SHP77 (cell line): ENCODE data around the gene CARNS1.
A peak's percentile ranks its signal among the peaks of the same experiment; 100 is the strongest.
"Not testable (repeated sequence)": the region's sequence is repeated elsewhere in the genome, so short reads cannot be mapped to it uniquely, and the experiment has no call there.

ENCODE experiments used
- DNase-seq, 2 experiments: peaks; one replicate each; lab custom pipeline; 2025; lab: John Stamatoyannopoulos, UW

CARNS1 gene

GRCh38 chr11:67409781-67410368 is 5.6 kb upstream of the CARNS1 start:
- DNase-seq = peak; percentile 49 to 57

DNA sequence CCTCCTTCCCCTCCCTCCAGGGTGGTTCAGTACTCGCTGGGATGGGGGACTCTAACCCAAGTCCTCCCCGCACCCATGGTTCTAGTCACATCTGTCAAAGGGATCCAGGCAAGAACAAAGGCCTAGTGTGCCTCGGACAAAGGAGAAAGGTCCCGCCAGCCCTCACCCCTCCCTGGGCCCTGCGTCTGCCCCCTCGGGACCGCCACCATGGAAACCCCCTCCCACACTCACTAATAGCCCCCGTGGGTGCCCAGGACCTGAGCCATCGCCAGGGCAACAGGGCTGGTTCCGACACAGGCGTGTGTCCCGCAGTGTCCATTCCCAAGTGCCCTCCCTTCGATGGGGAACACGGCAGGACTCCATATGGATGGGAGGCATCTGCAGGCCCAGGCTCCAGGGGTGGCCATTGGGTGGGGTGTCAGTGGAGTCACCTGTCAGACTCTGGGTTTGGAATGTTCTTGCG is 5.1 kb upstream of the CARNS1 start:
- no peak for DNase-seq

DNA sequence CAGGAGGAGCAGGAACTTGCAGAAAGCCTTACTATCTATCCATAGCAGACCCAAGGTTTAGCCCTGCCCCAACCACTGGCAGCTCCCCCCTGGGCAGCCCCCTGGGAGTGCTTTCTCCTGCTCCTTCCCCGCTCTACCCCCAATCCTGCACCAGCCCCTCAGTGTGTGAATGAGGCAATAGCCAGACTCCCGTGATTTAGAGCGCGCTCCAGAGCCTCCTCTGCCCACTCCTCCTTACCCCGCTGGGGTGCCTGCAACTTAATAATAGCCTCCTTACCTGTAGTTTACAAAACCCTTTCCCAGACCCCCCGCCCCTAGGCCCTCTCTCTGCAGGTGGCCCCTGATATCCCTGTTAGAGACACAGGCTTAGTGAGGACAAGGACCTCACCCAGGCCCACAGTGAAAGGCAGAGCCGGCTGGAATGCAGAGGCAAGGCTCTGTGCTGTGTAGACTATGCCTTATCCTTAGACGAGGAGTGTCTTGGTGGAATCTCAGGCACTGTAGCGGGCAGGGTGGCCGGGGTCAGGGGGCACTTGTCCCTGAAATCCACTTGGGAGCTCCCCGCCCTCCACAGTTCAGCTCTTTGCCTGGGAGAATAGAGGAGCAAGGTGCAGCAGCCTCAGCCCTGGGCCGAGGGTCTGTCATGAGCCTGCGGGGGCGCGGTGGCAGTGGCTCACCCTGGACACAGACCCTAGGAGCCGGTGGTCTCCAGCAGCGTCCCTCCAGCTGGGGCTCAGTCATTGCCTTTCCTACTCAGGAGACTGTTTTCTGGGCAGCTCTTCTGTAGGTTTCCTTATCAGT is 4.3 kb upstream of the CARNS1 start:
- DNase-seq = no peak

GRCh38 chr11:67411785-67412152 is 3.7 kb upstream of the CARNS1 start:
- DNase-seq = no peak

- DNase-seq = no peak
Measured at GRCh38 chr11:67412495-67413179, 2.8 kb upstream of the CARNS1 start.

DNA sequence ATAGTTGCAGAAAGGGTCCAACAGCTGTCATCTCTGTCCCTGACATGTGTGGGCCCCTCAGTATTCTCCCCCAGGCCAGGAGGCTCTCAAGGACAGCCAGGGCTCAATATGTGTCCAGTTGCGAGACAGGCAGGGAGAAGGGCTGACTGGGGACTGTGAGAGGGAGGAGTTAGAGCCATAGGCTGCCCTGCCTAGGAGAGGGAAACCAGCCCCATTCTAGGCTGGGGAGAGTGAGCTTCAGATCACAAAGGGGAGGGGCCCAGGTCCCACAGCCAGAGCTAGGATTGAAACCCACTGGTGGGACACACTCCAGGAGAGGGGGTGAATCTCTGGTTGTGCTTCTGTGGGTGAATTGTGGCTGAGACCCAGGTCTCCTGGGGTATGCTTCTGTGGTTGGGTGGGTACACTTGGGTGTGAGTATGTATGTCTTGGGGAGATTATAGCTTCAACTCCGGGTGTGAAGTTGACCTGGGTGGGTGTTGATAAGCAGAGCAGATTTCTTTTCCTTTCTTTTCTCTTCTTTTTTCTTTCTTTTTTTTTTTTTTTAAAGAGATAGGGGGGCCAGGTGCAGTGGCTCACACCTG is 2.1 kb upstream of the CARNS1 start:
- no peak for DNase-seq

GRCh38 chr11:67416416-67417335 is 1.2 kb downstream of the CARNS1 start:
- peak; percentile 67 to 79 for DNase-seq

DNA sequence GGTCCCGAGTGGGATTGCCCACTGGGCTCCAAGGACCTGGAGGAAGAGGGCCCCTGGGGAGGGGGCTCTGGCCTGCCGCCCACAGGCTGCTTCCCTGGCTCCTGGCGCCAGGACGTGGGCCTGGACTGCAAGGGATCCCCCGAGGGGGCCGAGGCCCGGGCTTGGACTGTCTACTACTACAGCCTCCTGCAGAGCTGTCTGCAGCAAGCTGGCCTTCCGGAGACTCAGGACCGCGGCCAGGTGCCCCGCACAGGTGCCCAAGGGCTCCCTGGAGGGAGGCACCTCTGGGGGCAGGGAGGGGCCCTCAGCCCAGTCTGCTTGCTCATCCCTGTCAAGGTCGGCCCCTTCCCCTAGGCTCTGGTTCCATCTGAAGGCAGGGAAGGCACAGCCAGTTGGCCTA is 1.9 kb downstream of the CARNS1 start:
- DNase-seq = no peak

- DNase-seq = no peak
Measured at GRCh38 chr11:67418476-67419281, 3.2 kb downstream of the CARNS1 start.

DNA sequence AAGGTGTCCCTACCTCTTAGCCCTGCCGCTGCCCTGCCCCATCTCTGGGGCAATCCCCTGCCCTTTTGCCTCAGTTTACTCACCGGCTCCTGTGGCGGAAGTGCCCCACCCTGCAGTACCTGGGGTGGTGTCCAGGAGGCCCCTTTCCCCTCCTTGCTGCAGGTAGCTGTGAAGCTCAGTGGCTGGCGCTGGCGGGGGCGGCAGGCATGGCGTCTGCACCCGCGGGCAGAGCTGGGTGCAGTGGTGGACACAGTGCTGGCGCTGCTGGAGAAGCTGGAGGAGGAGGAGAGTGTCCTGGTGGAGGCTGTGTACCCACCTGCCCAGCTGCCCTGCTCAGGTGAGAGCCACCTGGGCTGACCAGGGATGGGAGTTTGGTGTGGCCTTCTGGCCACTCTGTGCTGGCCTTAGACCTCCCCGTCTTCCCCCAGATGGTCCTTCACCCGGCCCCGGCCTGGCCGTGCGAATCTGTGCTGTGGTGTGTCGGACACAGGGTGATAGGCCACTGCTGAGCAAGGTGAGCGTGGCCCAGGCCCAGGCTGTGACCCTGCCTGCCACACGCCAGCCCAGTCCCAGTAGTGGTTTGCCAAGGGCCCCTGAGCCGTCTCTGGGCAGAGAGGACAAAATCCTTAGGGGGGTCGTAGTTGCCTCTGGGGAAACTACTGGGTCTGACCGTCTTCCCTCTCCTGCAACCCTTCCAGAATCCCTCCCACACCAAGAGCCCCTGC is 4.0 kb downstream of the CARNS1 start:
- DNase-seq = no peak

- no peak for DNase-seq
Measured at GRCh38 chr11:67420147-67420645, 4.7 kb downstream of the CARNS1 start.

- peak; percentile 90 to 94 for DNase-seq
Measured at GRCh38 chr11:67420646-67421429, 5.4 kb downstream of the CARNS1 start.

- peak in 1 of 2 experiments; percentile 55 for DNase-seq
Measured at GRCh38 chr11:67421430-67422031, 6.1 kb downstream of the CARNS1 start.

DNA sequence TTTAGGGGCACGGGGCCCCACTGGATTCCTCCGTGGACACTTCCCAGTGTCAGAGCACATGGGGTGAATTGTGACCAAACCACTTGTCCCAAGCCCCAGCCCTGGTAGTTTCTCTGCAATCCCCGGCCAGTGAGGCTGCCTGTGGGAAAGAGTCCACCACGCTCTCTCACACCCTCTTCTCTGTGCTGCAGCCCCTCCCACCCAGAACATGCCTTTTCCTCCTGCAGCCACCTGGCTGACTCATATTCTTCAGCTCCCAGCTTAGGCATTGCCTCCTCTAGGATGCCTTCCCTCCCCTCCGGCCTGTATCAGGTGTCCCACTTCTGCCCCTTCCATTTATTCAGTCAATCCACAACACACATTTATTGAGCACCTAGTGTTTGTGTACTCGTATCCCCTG is 7.4 kb downstream of the CARNS1 start:
- DNase-seq = peak in 1 of 2 experiments; percentile 35

DNA sequence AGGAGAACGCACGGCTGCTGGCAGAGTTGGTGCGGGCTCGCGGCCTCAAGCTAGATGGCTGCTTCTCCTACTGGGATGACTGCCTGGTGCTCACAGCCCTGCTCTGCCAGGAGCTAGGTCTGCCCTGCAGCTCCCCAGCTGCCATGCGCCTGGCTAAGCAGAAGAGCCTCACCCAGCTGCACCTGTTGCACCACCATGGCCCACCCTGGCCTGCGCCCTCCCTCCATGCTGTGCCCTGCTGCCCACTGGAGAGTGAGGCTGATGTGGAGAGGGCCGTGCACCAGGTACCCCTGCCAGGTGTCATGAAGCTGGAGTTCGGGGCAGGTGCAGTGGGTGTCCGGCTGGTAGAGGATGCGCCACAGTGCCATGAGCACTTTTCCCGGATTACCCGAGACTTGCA is 8.0 kb downstream of the CARNS1 start:
- no peak for DNase-seq

GRCh38 chr11:67423891-67424613 is 8.6 kb downstream of the CARNS1 start:
- no peak for DNase-seq

DNA sequence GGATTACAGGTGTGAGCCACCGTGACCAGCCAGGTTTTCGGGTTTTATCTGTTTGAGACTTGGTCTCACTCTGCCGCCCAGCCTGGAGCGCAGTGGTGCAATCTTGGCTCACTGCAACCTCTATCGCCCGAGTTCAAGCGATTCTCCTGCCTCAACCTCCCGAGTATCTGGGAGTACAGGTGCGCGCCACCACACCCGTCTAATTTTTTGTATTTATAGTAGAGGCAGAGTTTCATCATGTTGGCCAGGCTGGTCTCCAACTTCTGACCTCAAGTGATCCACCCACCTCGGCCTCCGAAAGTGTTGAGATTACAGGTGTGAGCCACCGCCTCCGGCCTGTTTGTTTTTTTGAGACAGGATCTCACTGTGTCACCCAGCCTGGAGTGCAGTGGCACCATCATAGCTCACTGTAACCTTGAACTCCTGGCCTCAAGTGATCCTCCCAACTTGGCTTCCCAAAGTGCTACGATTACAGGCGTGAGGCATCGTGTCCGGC is 11.9 kb downstream of the CARNS1 start:
- DNase-seq = not testable (repeated sequence)
